ENCODE results near the gene NDUFB3. TPM values are rescaled to one million over a fixed set of nuclear protein-coding genes. Genes with fewer than 3 reads are reported as not detected.

The NDUFB3 gene
- total RNA-seq, 1 donor from 2014 or later = 68.2 TPM

DNA sequence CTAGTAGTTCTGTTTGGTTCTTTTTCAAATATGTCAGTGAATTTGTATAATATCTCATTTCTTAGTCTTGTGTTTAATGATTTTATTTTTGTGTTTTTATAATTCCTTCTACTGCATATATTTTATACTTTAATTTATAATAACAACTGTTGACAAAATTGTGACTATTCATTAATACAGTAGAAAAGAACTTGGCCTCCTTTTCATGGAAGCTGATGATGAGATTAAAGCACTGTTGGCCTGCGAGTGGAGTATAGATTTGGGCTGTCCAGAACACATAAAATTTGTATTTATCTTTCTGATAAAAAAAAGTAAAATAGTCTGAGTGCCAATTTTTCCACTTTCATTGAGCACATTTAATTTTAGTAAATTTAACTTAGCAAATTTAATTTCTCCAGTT lies 56.2 kb downstream of the NDUFB3 start:
- peak overlapping the region; percentile 83 for H3K4me3 ChIP-seq
- H3K36me3 ChIP-seq = peaks cover 22% of the 10 kb centered on the region
- DNase-seq (no peak), ATAC-seq (no peak)
- peaks cover 100% of the 10 kb centered on the region for H3K4me1 ChIP-seq
- H3K9me3 ChIP-seq = no peaks in the 10 kb centered on the region
- intact Hi-C loops (cut with DNase I) = no loop called here
- TF ChIP-seq, protein P1, sequence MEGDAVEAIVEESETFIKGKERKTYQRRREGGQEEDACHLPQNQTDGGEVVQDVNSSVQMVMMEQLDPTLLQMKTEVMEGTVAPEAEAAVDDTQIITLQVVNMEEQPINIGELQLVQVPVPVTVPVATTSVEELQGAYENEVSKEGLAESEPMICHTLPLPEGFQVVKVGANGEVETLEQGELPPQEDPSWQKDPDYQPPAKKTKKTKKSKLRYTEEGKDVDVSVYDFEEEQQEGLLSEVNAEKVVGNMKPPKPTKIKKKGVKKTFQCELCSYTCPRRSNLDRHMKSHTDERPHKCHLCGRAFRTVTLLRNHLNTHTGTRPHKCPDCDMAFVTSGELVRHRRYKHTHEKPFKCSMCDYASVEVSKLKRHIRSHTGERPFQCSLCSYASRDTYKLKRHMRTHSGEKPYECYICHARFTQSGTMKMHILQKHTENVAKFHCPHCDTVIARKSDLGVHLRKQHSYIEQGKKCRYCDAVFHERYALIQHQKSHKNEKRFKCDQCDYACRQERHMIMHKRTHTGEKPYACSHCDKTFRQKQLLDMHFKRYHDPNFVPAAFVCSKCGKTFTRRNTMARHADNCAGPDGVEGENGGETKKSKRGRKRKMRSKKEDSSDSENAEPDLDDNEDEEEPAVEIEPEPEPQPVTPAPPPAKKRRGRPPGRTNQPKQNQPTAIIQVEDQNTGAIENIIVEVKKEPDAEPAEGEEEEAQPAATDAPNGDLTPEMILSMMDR (IDR thresholded peaks at IDR 0.05) = no peak
- no peaks in the 10 kb centered on the region for H3K27me3 ChIP-seq
- peak overlapping the region; percentile 100 for H3K27ac ChIP-seq

DNA sequence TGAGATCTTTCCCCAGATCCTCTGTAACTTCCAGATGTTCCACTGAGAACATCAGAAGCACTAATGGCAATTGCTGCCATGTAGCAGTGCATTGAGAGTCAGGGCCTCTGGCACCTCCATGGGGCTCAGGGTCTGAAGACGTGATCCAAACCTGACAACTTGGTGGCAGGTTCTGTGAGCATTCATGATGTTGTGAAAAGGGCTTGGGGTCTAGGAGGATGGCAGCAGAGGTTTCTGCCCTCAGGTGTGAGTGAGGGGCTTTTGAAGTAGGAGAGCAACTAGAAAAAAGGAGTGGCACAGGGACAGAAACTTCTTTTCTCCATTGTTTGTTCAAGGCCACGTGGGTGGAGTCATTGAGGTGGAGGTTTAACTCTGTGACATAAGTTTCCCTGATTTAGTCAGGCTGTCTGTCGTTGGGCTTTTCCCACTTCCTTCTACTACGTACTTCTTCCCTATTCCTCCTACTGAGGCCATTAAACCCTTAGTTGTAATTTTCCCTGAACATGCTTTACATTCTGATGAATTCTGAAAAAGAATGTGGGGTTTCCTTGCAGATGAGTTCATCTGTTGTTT lies 57.2 kb downstream of the NDUFB3 start:
- peak overlapping the region; percentile 12 for H3K4me3 ChIP-seq
- ATAC-seq (peak; percentile 65), DNase-seq (no peak)
- H3K27ac ChIP-seq = peak overlapping the region; percentile 100
- TF ChIP-seq, protein P1 (IDR thresholded peaks at IDR 0.05) = no peak
- intact Hi-C loops (cut with DNase I) = no loop called here
- H3K4me1 ChIP-seq = peaks cover 100% of the 10 kb centered on the region
- H3K9me3 ChIP-seq = no peaks in the 10 kb centered on the region
- H3K27me3 ChIP-seq = no peaks in the 10 kb centered on the region
- peaks cover 22% of the 10 kb centered on the region for H3K36me3 ChIP-seq

DNA sequence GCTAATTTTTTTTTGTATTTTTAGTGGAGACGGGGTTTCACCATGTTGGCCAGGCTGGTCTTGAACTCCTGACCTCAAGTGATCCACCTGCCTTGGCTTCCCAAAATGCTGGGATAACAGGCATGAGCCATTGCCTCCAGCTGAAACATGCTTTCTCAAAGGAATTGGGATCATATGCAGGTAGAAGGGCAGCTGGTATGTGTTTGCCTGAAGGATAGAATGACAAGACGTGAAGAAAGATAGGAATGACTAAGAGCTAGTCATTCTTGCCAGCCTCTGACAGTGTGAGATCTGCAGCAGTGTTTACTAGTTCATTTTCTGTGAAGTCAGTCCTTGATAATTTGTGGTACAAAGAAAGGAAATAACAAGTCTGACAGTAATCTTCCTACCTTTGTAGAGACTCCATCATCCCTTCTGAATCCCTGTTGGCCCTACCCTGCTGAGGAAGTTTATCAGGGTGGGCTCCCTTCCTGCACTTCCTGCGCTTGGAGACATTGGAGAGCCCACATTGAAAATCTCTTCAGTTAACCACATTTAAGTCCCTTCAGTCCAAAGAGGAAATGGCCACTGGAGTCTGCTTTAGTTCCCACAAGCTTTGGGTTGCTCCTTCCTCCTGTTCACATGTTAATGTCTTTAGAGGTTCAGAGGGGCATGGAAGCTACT lies 58.9 kb downstream of the NDUFB3 start:
- DNase-seq (no peak), ATAC-seq (peak; percentile 39)
- H3K36me3 ChIP-seq = peaks cover 39% of the 10 kb centered on the region
- H3K27me3 ChIP-seq = no peaks in the 10 kb centered on the region
- TF ChIP-seq, protein P1 (IDR thresholded peaks at IDR 0.05) = no peak
- peaks cover 100% of the 10 kb centered on the region for H3K4me1 ChIP-seq
- H3K9me3 ChIP-seq = no peaks in the 10 kb centered on the region
- peak overlapping the region; percentile 12 for H3K4me3 ChIP-seq
- peak overlapping the region; percentile 100 for H3K27ac ChIP-seq
- intact Hi-C loops (cut with DNase I) = no loop called here

DNA sequence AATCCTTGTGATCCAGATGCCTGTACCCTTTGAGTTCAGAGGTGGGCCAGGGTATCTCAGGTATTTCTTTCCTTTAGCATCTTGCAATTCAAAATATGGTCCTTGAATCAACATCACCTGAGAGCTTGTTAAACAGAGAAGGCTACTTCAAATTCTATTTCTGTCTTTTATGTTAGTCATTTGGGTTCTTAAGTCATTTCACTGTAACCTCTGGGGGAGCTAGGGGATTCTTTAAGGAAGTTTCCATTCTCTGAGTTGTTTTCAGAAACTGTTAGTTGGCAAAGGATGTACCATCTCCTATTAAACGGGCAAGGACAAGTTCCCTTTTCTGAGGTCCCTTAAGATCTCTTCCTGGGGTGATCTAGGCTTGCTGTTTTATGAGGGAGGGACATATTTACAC lies 60.7 kb downstream of the NDUFB3 start:
- Histone ChIP-seq H3K27ac (peak overlapping the region; percentile 100), H3K27me3 (no peaks in the 10 kb centered on the region), H3K36me3 (peaks cover 57% of the 10 kb centered on the region), H3K4me3 (peak overlapping the region; percentile 20), H3K4me1 (peaks cover 85% of the 10 kb centered on the region), H3K9me3 (no peaks in the 10 kb centered on the region)
- ATAC-seq (peak; percentile 54), DNase-seq (no peak)
- TF ChIP-seq, protein P1 (IDR thresholded peaks at IDR 0.05) = no peak
- intact Hi-C loops (cut with DNase I) = no loop called here

Other genes with a start within 250 kb of the NDUFB3 start
- 108 TPM for gene CLK1, start 207.3 kb upstream of the NDUFB3 start, total RNA-seq
- gene PPIL3, start 182.9 kb upstream of the NDUFB3 start, total RNA-seq = 31.2 TPM
- 13.8 TPM for gene NIF3L1, start 182.6 kb upstream of the NDUFB3 start, total RNA-seq
- 27.4 TPM for gene ORC2, start 108.3 kb upstream of the NDUFB3 start, total RNA-seq
- 32.9 TPM for gene HYCC2, start 330 bp upstream of the NDUFB3 start, total RNA-seq
- 316 TPM for gene CFLAR, start 44.2 kb downstream of the NDUFB3 start, total RNA-seq
- 31.6 TPM for gene CASP10, start 111.1 kb downstream of the NDUFB3 start, total RNA-seq
- 39.5 TPM for gene CASP8, start 188.5 kb downstream of the NDUFB3 start, total RNA-seq